GM12878 (cell line): ENCODE measurements around the gene WDFY4. TPM values are rescaled to one million over a fixed set of nuclear protein-coding genes. Genes with fewer than 3 reads are reported as not detected.

Experiments
- ATAC-seq: fragments of 200-7000 bp; cut with Tn5 transposase; 3 replicates; pipeline ENCODE4 v1.9.1; 2020; ENCODE audit warnings: mild to moderate bottlenecking, moderate library complexity
- BruUV-seq: library from RNA; stranded (reverse); fragments of 400-500 nt; replicated peaks from 2 replicates; lab custom pipeline; 2021; lab: Mats Ljungman, UMichigan
- CTCF ChIA-PET: fragments of 300-600 bp; sonication (Branson Sonifier 250); formaldehyde crosslinking; extraction: SDS; loops from one replicate; lab custom pipeline; 2021; ENCODE audit warnings: inconsistent platforms; lab: Yijun Ruan, JAX
- POLR2A ChIA-PET: fragments of 350-600 bp; formaldehyde crosslinking; extraction: SDS; loops from one replicate; lab custom pipeline; 2021; ENCODE audit warnings: inconsistent platforms; lab: Charles Lee
- RAD21 ChIA-PET: fragments of 300-600 bp; sonication (Branson Sonifier 250); formaldehyde crosslinking; loops from one replicate; lab custom pipeline; 2023; ENCODE audit warnings: antibody characterized with exemption; ENCODE audit not compliant: unreplicated experiment; lab: Charles Lee
- SMC1A ChIA-PET: fragments of 300-600 bp; sonication (Branson Sonifier 250); formaldehyde crosslinking; loops from one replicate; lab custom pipeline; 2023; ENCODE audit not compliant: unreplicated experiment, uncharacterized antibody; lab: Charles Lee
- DNase-seq: peaks from one replicate; pipeline ENCODE4 v3.0.0-alpha.2; 2011; ENCODE audit warnings: low read depth, low spot score
- FAIRE-seq: peaks from 3 replicates; lab custom pipeline; 2011; peaks lifted over from hg19 to GRCh38; lab: Jason Lieb, UNC
- H2AFZ ChIP-seq: 2 replicates; pipeline ENCODE4 v1.6.0; 2011; ENCODE audit warnings: low read depth, low read length, control low read depth; ENCODE audit not compliant: control insufficient read depth
- H3K27ac ChIP-seq: 2 replicates; pipeline ENCODE4 v1.5.1; 2011; ENCODE audit warnings: control low read depth; ENCODE audit not compliant: control insufficient read depth, insufficient read depth
- H3K27me3 ChIP-seq, 2 experiments: replicated peaks in 1 of 2; 2 replicates each; pipeline versions ENCODE4 v1.6.0 to v1.6.1; 2011; ENCODE audit warnings: low read length in 1 of 2; ENCODE audit not compliant: control insufficient read depth in 2 of 2, insufficient read depth in 2 of 2
- H3K36me3 ChIP-seq, 2 experiments: 2 replicates each; pipeline ENCODE4 v1.5.1; 2011; ENCODE audit warnings: low read length in 1 of 2; ENCODE audit not compliant: control insufficient read depth in 2 of 2, insufficient read depth in 2 of 2
- H3K4me1 ChIP-seq: 2 replicates; pipeline ENCODE4 v1.6.1; 2011; ENCODE audit warnings: mild to moderate bottlenecking, low read length, moderate library complexity, mixed read lengths; ENCODE audit not compliant: control insufficient read depth, insufficient read depth
- H3K4me2 ChIP-seq: 2 replicates; pipeline ENCODE4 v1.6.0; 2011; ENCODE audit warnings: control low read depth; ENCODE audit not compliant: control insufficient read depth, insufficient read depth
- H3K4me3 ChIP-seq: fragments of 200-600 bp; sonication (generic); 2 replicates; pipeline ENCODE4 v1.5.1; 2016
- H3K79me2 ChIP-seq: 2 replicates; pipeline ENCODE4 v1.6.0; 2011; ENCODE audit warnings: low read length; ENCODE audit not compliant: control insufficient read depth, insufficient read depth
- H3K9ac ChIP-seq: 2 replicates; pipeline ENCODE4 v1.8.0; 2011; ENCODE audit warnings: low read length, control low read depth, mixed read lengths; ENCODE audit not compliant: control insufficient read depth, insufficient read depth
- H3K9me3 ChIP-seq: replicated peaks from 3 replicates; pipeline ENCODE4 v1.5.1; 2011; ENCODE audit warnings: mild to moderate bottlenecking, low read length; ENCODE audit not compliant: control insufficient read depth, insufficient read depth
- H4K20me1 ChIP-seq: 2 replicates; pipeline ENCODE4 v1.6.0; 2011; ENCODE audit not compliant: control insufficient read depth, insufficient read depth
- CREM ChIP-seq: IDR thresholded peaks from 2 replicates; pipeline ENCODE4 v1.6.1; 2014; ENCODE audit warnings: antibody characterized with exemption, low read depth
- EP300 ChIP-seq, 2 experiments: fragments of 150-350 bp in 1 of 2; IDR thresholded peaks; 2 replicates each; pipeline ENCODE4 v1.6.1; 2011 to 2012; ENCODE audit warnings: low read depth in 2 of 2, low read length in 2 of 2, borderline replicate concordance in 1 of 2, improper control_type of control experiment in 1 of 2, inconsistent platforms in 1 of 2; ENCODE audit not compliant: control insufficient read depth in 1 of 2
- HCFC1 ChIP-seq: fragments of 150-350 bp; IDR thresholded peaks from 2 replicates; pipeline ENCODE4 v1.6.1; 2014; ENCODE audit warnings: low read length
- RELA ChIP-seq: fragments of 450-650 bp; IDR thresholded peaks from 2 replicates; pipeline ENCODE4 v1.8.0; 2014; ENCODE audit warnings: borderline replicate concordance; ENCODE audit not compliant: partially characterized antibody
- SMARCA5 ChIP-seq: fragments of 450-650 bp; IDR thresholded peaks from 2 replicates; pipeline ENCODE4 v1.6.1; 2017; ENCODE audit warnings: mild to moderate bottlenecking
- SPI1 ChIP-seq: IDR thresholded peaks from 2 replicates; pipeline ENCODE4 v1.6.1; 2011; ENCODE audit warnings: low read depth, mild to moderate bottlenecking, low read length, moderate library complexity, borderline replicate concordance; ENCODE audit not compliant: insufficient read depth
- SUPT20H ChIP-seq: IDR thresholded peaks from 2 replicates; pipeline ENCODE4 v1.6.1; 2011; ENCODE audit warnings: low read depth, mild to moderate bottlenecking, low read length, moderate library complexity, borderline replicate concordance; ENCODE audit not compliant: control insufficient read depth
- TBL1XR1 ChIP-seq: IDR thresholded peaks from 2 replicates; pipeline ENCODE4 v1.6.1; 2012; ENCODE audit warnings: low read depth, low read length, improper control_type of control experiment
- WGBS: methylation state at CpG from one replicate; pipeline ENCODE4 v1.1.6; 2016; ENCODE audit warnings: low lambda C conversion rate; ENCODE audit not compliant: insufficient replicate concordance, insufficient coverage; ENCODE audit errors: missing lambda C conversion rate; 5-methylcytosine and 5-hydroxymethylcytosine counted together
- in situ Hi-C: fragments of 300-500 bp; cut with MboI; formaldehyde crosslinking; loops from 9 replicates; pipeline ENCODE4 v1.14.3; 2018; ENCODE audit warnings: mixed read lengths
- intact Hi-C: fragments of 100-400 bp; cut with micrococcal nuclease; formaldehyde crosslinking; loops from one replicate; pipeline ENCODE4 v1.14.2; 2022; ENCODE audit not compliant: unreplicated experiment
- polyA plus RNA-seq, 11 experiments: library from polyadenylated mRNA; depleted of rRNA in 4 of 11; unstranded in 6 of 11; stranded (reverse) in 5 of 11; fragments of >200 nt; fragmentation: Nextera tagmentation in 4 of 11; fragmentation: Illumina TruSeq in 1 of 11; extraction: Ambion mirVana in 4 of 11; extraction: Trizol in 1 of 11; gene quantifications; 1 replicate in 1 of 11; 2 replicates in 10 of 11; pipeline versions ENCODE4 v1.2.1 to v1.2.3, GENCODE V29; 2011 to 2016; ENCODE audit warnings: inconsistent platforms in 2 of 11, missing spikeins in 2 of 11, low read depth in 1 of 11
- total RNA-seq, 4 experiments: library from RNA; depleted of rRNA in 3 of 4; stranded (reverse); fragments of >200 nt in 3 of 4; fragmentation: Illumina TruSeq in 1 of 4; extraction: Trizol in 1 of 4; gene quantifications; 2 replicates each; pipeline versions ENCODE4 v1.2.1 to v1.2.3, GENCODE V29; 2013 to 2021
- TF ChIP-seq, protein P1 (sequence below): IDR thresholded peaks from 2 replicates; pipeline ENCODE4 v1.6.1; 2012; ENCODE audit warnings: low read length, inconsistent platforms
- TF ChIP-seq, protein P2 (sequence below): IDR thresholded peaks from 2 replicates; pipeline ENCODE4 v1.6.1; 2011; ENCODE audit warnings: borderline replicate concordance, low read depth, mild to moderate bottlenecking, moderate library complexity, low read length; ENCODE audit not compliant: insufficient read depth, poor library complexity, severe bottlenecking
- TF ChIP-seq, protein P3 (sequence below): fragments of 450-650 bp; formaldehyde crosslinking; IDR thresholded peaks from 2 replicates; pipeline ENCODE4 v1.5.0; 2022; ENCODE audit warnings: mild to moderate bottlenecking, missing genetic modification characterization

WDFY4 gene
- total and polyA plus RNA-seq, 10 of the 15 experiments (the other 5 are each of a cell fraction or from before 2014, with no cell fraction given), result 13.5 to 132 (median 47.3) TPM

DNA sequence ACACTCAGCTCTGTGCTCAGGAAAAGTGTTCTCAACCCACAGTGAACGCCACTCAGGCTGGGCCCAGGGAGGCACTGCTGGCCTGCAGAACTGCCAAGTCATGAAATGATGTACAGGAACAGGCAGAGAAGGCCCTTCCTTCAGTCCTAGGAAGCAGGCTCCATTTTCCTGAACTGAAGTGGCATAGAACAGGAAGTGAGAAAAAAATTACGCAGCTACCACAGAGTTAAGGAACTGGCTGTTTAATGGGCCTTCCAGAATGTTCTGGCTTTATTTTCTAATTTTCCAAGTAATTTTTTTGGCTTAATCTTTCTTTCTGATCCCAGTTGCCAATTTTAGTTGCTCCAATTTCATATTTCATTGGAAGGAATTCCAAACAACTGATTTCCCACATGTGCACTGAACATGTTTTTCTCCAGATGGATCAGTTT, 215.7 kb downstream of the WDFY4 start:
- H3K79me2 ChIP-seq, result no peaks in the 10 kb centered on the region
- no peak for FAIRE-seq
- no peaks in the 10 kb centered on the region for H3K27me3 ChIP-seq
- no peak overlapping the region for H3K27ac ChIP-seq
- DNase-seq, result no peak
- no TSS peak for BruUV-seq
- TF ChIP-seq SPI1 (0 out of 2 replicates have a peak, but pooled peaks have one; percentile 28), TBL1XR1 (no peak)
- TF ChIP-seq, all 136 proteins: peak for 1
- CTCF ChIA-PET, result no interaction called here
- intact Hi-C loops (no loop called here), in situ Hi-C loops (no loop called here)
- H3K36me3 ChIP-seq, result peaks cover 23 to 27% of the 10 kb centered on the region in 2 experiments
- H2AFZ ChIP-seq, result no peak overlapping the region
- no peaks in the 10 kb centered on the region for H4K20me1 ChIP-seq
- no peak overlapping the region for H3K9ac ChIP-seq
- no peaks in the 10 kb centered on the region for H3K4me1 ChIP-seq
- WGBS, result 70% methylated on average over 2 of the region's 2 CpGs
- POLR2A ChIA-PET, result no interaction called here
- H3K4me3 ChIP-seq, result no peak overlapping the region
- RAD21 ChIA-PET, result no interaction called here
- ATAC-seq, result no peak
- no peaks in the 10 kb centered on the region for H3K9me3 ChIP-seq
- H3K4me2 ChIP-seq, result no peak overlapping the region
- SMC1A ChIA-PET, result no interaction called here

DNA sequence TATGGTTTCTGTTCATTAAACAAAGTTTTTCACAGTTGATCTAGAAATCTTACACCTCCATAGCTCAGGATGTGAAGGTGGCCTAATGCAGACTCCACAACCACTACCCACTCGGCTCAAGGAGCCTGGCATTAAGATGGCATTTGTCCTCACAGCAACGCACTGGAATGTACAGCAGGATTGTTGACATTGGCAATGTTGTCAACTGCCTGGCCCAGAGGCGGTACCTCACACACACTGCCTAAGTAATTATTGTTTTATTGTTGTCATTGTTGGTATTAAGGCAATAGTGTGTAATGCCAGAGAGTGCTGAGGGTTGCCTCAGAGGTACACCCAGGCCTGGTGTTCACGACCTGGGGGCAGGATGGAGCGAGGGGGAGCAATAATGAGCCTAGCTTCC, 216.6 kb downstream of the WDFY4 start:
- Histone ChIP-seq H3K27ac (no peak overlapping the region), H3K4me2 (no peak overlapping the region), H3K9me3 (no peaks in the 10 kb centered on the region), H3K4me1 (no peaks in the 10 kb centered on the region), H3K27me3 (no peaks in the 10 kb centered on the region), H3K36me3 (peaks cover 25 to 30% of the 10 kb centered on the region in 2 experiments), H3K9ac (no peak overlapping the region), H4K20me1 (no peaks in the 10 kb centered on the region), H3K4me3 (no peak overlapping the region), H3K79me2 (no peaks in the 10 kb centered on the region), H2AFZ (no peak overlapping the region)
- in situ Hi-C loops, result no loop called here
- ChIA-PET RAD21 (no interaction called here), SMC1A (no interaction called here), CTCF (no interaction called here), POLR2A (no interaction called here)
- intact Hi-C loops, result no loop called here
- FAIRE-seq (no peak), DNase-seq (no peak), ATAC-seq (no peak)
- WGBS, result 96% methylated on average over 5 of the region's 5 CpGs
- no TSS peak for BruUV-seq
- TF ChIP-seq RELA (no peak), CREM (no peak), SUPT20H (no peak), EP300 (IDR thresholded peaks at IDR 0.05; ENCODE audit: borderline replicate concordance in 1 of 2, control insufficient read depth in 1 of 2, low read depth in 2 of 2, low read length in 2 of 2) (no peak), SMARCA5 (no peak), HCFC1 (no peak)
- TF ChIP-seq, protein P1, sequence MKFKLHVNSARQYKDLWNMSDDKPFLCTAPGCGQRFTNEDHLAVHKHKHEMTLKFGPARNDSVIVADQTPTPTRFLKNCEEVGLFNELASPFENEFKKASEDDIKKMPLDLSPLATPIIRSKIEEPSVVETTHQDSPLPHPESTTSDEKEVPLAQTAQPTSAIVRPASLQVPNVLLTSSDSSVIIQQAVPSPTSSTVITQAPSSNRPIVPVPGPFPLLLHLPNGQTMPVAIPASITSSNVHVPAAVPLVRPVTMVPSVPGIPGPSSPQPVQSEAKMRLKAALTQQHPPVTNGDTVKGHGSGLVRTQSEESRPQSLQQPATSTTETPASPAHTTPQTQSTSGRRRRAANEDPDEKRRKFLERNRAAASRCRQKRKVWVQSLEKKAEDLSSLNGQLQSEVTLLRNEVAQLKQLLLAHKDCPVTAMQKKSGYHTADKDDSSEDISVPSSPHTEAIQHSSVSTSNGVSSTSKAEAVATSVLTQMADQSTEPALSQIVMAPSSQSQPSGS, result no peak
- TF ChIP-seq, protein P2, sequence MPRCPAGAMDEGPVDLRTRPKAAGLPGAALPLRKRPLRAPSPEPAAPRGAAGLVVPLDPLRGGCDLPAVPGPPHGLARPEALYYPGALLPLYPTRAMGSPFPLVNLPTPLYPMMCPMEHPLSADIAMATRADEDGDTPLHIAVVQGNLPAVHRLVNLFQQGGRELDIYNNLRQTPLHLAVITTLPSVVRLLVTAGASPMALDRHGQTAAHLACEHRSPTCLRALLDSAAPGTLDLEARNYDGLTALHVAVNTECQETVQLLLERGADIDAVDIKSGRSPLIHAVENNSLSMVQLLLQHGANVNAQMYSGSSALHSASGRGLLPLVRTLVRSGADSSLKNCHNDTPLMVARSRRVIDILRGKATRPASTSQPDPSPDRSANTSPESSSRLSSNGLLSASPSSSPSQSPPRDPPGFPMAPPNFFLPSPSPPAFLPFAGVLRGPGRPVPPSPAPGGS, result no peak
- TF ChIP-seq, protein P3, sequence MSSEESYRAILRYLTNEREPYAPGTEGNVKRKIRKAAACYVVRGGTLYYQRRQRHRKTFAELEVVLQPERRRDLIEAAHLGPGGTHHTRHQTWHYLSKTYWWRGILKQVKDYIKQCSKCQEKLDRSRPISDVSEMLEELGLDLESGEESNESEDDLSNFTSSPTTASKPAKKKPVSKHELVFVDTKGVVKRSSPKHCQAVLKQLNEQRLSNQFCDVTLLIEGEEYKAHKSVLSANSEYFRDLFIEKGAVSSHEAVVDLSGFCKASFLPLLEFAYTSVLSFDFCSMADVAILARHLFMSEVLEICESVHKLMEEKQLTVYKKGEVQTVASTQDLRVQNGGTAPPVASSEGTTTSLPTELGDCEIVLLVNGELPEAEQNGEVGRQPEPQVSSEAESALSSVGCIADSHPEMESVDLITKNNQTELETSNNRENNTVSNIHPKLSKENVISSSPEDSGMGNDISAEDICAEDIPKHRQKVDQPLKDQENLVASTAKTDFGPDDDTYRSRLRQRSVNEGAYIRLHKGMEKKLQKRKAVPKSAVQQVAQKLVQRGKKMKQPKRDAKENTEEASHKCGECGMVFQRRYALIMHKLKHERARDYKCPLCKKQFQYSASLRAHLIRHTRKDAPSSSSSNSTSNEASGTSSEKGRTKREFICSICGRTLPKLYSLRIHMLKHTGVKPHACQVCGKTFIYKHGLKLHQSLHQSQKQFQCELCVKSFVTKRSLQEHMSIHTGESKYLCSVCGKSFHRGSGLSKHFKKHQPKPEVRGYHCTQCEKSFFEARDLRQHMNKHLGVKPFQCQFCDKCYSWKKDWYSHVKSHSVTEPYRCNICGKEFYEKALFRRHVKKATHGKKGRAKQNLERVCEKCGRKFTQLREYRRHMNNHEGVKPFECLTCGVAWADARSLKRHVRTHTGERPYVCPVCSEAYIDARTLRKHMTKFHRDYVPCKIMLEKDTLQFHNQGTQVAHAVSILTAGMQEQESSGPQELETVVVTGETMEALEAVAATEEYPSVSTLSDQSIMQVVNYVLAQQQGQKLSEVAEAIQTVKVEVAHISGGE (CRISPR knock-in tag), result no peak
